ENCODE data around the gene MRPS23. TPM values are rescaled to one million over a fixed set of nuclear protein-coding genes. Genes with fewer than 3 reads are reported as not detected.

MRPS23 gene
- total and polyA plus RNA-seq, 2 of the 13 experiments (the other 11 are each of a cell fraction or from before 2014, with no cell fraction given): 63.2 to 181 TPM

DNA sequence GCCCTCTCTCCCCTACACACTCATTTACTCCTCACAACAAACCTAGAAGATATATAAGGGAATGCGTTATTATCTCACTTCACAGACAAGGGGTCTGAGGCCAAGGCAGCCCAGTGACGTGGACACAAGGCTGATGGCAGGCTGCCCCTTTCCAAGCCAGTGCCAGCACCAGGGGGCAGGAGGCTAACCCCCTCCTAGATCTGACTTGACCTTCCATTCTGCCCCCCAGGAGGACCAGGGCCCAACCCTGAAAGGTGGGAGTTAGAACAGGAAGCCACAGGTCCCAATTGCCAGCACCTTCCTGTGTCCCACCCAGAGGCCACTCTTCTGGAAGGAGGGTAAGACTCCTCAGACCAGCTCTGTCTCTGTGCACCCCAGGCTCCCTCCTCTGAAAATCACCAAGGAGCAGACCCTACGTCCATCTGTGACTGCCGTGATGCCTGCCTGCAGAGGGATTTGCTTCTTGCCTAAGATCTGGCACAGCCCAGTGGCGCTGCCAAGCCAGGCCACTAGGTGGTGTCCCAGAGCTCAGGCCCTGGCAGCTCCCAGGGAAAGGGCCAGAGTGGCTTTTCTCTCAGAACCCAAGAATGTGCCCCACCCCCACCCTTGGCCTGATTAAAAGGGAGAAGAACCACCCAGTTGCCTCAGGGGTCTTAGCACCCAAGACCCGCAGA, 42.4 kb upstream of the MRPS23 start (continued):
- no peak for TF ChIP-seq SKI (IDR thresholded peaks at IDR 0.05; ENCODE audit: partially characterized antibody)
- TF ChIP-seq BRD4 (CRISPR knock-in tag; IDR thresholded peaks at IDR 0.05): no peak
- TF ChIP-seq TERF1 (CRISPR knock-in tag; IDR thresholded peaks at IDR 0.05): no peak
- no peak for TF ChIP-seq SMARCE1 (IDR thresholded peaks at IDR 0.05; ENCODE audit: borderline replicate concordance)
- no peak for TF ChIP-seq ATF7 (IDR thresholded peaks at IDR 0.05)
- TF ChIP-seq ATF7 (CRISPR knock-in tag; IDR thresholded peaks at IDR 0.05): no peak
- no peak for TF ChIP-seq ZNF670 (CRISPR knock-in tag; IDR thresholded peaks at IDR 0.05; ENCODE audit: borderline replicate concordance)
- TF ChIP-seq ZNF768 (CRISPR knock-in tag; IDR thresholded peaks at IDR 0.05): peak; percentile 67; the same call in 1 of the 2 replicates
- 0 out of 2 replicates have a peak, but pooled peaks have one; percentile 9 for TF ChIP-seq NFE2L1 (CRISPR knock-in tag; IDR thresholded peaks at IDR 0.05; ENCODE audit: borderline replicate concordance)
- peak; percentile 72; the same call in 1 of the 2 replicates for TF ChIP-seq ZGPAT (CRISPR knock-in tag; IDR thresholded peaks at IDR 0.05)
- no peak for TF ChIP-seq SOX6 (IDR thresholded peaks at IDR 0.05)
- TF ChIP-seq SOX6 (CRISPR knock-in tag; IDR thresholded peaks at IDR 0.05): peak; percentile 59; the same call in 1 of the 2 replicates
- peak; percentile 59; the same call in 1 of the 2 replicates for TF ChIP-seq RXRB (CRISPR knock-in tag; IDR thresholded peaks at IDR 0.05; ENCODE audit: borderline replicate concordance)
- TF ChIP-seq RNF219 (CRISPR knock-in tag; IDR thresholded peaks at IDR 0.05): no peak
- no peak for TF ChIP-seq CSRNP1 (CRISPR knock-in tag; IDR thresholded peaks at IDR 0.05)
- peak; percentile 69 for TF ChIP-seq ATF7-NPFF (CRISPR knock-in tag; IDR thresholded peaks at IDR 0.05; ENCODE audit: low read depth)
- TF ChIP-seq ZNF569 (CRISPR knock-in tag; IDR thresholded peaks at IDR 0.05; ENCODE audit: borderline replicate concordance): 0 out of 2 replicates have a peak, but pooled peaks have one; percentile 29
- peak; percentile 91 for TF ChIP-seq SMC3 (IDR thresholded peaks at IDR 0.05; ENCODE audit: low read length)
- TF ChIP-seq ZNF615 (CRISPR knock-in tag; IDR thresholded peaks at IDR 0.05; ENCODE audit: borderline replicate concordance): no peak
- no peak for TF ChIP-seq ZNF225 (CRISPR knock-in tag; IDR thresholded peaks at IDR 0.05)
- TF ChIP-seq ZNF792 (CRISPR knock-in tag; IDR thresholded peaks at IDR 0.05): peak; percentile 50
- 0 out of 2 replicates have a peak, but pooled peaks have one; percentile 28 for TF ChIP-seq ZNF567 (CRISPR knock-in tag; IDR thresholded peaks at IDR 0.05; ENCODE audit: borderline replicate concordance)
- TF ChIP-seq ZNF556 (CRISPR knock-in tag; IDR thresholded peaks at IDR 0.05; ENCODE audit: borderline replicate concordance): peak; percentile 32; the same call in 1 of the 2 replicates
- TF ChIP-seq ZNF720 (CRISPR knock-in tag; IDR thresholded peaks at IDR 0.05): no peak
- TF ChIP-seq ZFX (CRISPR knock-in tag; IDR thresholded peaks at IDR 0.05; ENCODE audit: low read depth): peak; percentile 65
- no peak for TF ChIP-seq ZNF335 (CRISPR knock-in tag; IDR thresholded peaks at IDR 0.05)

All from HepG2 (cell line).